Effector memory CD4-positive, alpha-beta T cell (primary cell): Measurements from ENCODE around the gene GZF1.

Source experiments
- DNase-seq, 3 donors: peaks; one replicate each; pipeline ENCODE4 v3.0.0-alpha.2; 2020
- H3K27ac ChIP-seq: 2 replicates; pipeline ENCODE4 v1.7.0; 2013; ENCODE audit warnings: mild to moderate bottlenecking, low read length, moderate library complexity; ENCODE audit not compliant: insufficient read depth, poor library complexity, severe bottlenecking
- H3K27me3 ChIP-seq: replicated peaks from 2 replicates; pipeline ENCODE4 v1.7.0; 2013; ENCODE audit warnings: mild to moderate bottlenecking, low read length; ENCODE audit not compliant: insufficient read depth, control insufficient read depth, poor library complexity, severe bottlenecking
- H3K36me3 ChIP-seq: 2 replicates; pipeline ENCODE4 v1.7.0; 2013; ENCODE audit warnings: mild to moderate bottlenecking, low read length, moderate library complexity; ENCODE audit not compliant: control insufficient read depth, insufficient read depth
- H3K4me1 ChIP-seq: 2 replicates; pipeline ENCODE4 v1.7.0; 2013; ENCODE audit warnings: low read length, mild to moderate bottlenecking; ENCODE audit not compliant: control insufficient read depth, insufficient read depth, poor library complexity, severe bottlenecking
- H3K4me3 ChIP-seq: 2 replicates; pipeline ENCODE4 v1.7.0; 2013; ENCODE audit warnings: low read length, low read depth, mild to moderate bottlenecking; ENCODE audit not compliant: insufficient read depth, poor library complexity, severe bottlenecking
- H3K9me3 ChIP-seq: 2 replicates; pipeline ENCODE4 v1.7.0; 2013; ENCODE audit warnings: mild to moderate bottlenecking, low read length, moderate library complexity; ENCODE audit not compliant: control insufficient read depth

GZF1 gene

GRCh38 chr20:23357767-23358562, 4.0 kb upstream of the GZF1 start:
- Histone ChIP-seq H3K4me3 (peak overlapping the region; percentile 50), H3K27ac (peak overlapping the region; percentile 85), H3K4me1 (peaks cover 10% of the 10 kb centered on the region), H3K36me3 (peaks cover 17% of the 10 kb centered on the region), H3K9me3 (no peaks in the 10 kb centered on the region), H3K27me3 (no peaks in the 10 kb centered on the region)
- DNase-seq = peak; percentile 99 to 100 (median 100)

GRCh38 chr20:23358563-23358906, 3.4 kb upstream of the GZF1 start:
- Histone ChIP-seq H3K4me3 (peak overlapping the region; percentile 50), H3K36me3 (peaks cover 17% of the 10 kb centered on the region), H3K9me3 (no peaks in the 10 kb centered on the region), H3K27ac (peak overlapping the region; percentile 55), H3K27me3 (no peaks in the 10 kb centered on the region), H3K4me1 (peaks cover 13% of the 10 kb centered on the region)
- no peak for DNase-seq

DNA sequence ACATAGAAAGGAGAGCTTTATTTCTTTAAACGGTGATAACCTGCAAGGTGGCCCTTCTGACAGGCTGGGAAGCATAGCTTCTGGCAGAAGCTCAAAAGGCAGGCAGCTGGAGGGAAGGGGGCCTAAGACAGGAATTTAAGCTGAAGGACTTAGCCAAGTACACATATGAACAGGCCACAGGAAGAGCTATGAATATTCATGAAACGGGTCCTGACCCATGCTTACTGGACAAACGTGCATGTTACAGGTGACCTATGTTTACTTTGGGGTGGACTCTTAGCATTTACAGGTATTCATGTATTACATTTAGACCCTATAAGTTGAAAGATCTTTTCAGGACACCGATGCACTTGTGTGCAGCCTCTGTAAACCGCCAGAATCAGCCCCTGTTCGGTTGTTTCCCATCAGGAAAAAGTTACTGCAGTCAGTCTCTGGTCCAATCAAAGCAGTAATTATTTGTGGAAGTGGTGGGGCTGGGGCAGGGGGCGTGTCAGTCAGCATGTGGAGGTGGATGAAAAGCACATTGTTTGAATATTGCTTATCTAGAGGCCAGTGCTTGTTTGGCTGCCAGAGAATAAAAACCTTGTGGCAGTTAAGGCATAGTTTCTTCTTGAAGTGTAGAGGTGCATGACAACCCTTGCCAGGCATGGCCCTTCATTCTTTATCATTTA, 2.9 kb upstream of the GZF1 start:
- no peak for DNase-seq
- Histone ChIP-seq H3K27me3 (no peaks in the 10 kb centered on the region), H3K27ac (peak overlapping the region; percentile 55), H3K4me1 (peaks cover 13% of the 10 kb centered on the region), H3K36me3 (peaks cover 14% of the 10 kb centered on the region), H3K9me3 (no peaks in the 10 kb centered on the region), H3K4me3 (no peak overlapping the region)

- Histone ChIP-seq H3K4me3 (no peak overlapping the region), H3K36me3 (no peaks in the 10 kb centered on the region), H3K27me3 (no peaks in the 10 kb centered on the region), H3K4me1 (peaks cover 16% of the 10 kb centered on the region), H3K9me3 (no peaks in the 10 kb centered on the region), H3K27ac (peak overlapping the region; percentile 88)
- no peak for DNase-seq
These were observed 1.5 kb upstream of the GZF1 start for GRCh38 chr20:23360531-23360930.

- Histone ChIP-seq H3K27me3 (no peaks in the 10 kb centered on the region), H3K4me1 (peaks cover 21% of the 10 kb centered on the region), H3K4me3 (peak overlapping the region; percentile 87), H3K36me3 (no peaks in the 10 kb centered on the region), H3K9me3 (no peaks in the 10 kb centered on the region), H3K27ac (peak overlapping the region; percentile 88)
- no peak for DNase-seq
These were observed 885 bp upstream of the GZF1 start for GRCh38 chr20:23361119-23361475.

DNA sequence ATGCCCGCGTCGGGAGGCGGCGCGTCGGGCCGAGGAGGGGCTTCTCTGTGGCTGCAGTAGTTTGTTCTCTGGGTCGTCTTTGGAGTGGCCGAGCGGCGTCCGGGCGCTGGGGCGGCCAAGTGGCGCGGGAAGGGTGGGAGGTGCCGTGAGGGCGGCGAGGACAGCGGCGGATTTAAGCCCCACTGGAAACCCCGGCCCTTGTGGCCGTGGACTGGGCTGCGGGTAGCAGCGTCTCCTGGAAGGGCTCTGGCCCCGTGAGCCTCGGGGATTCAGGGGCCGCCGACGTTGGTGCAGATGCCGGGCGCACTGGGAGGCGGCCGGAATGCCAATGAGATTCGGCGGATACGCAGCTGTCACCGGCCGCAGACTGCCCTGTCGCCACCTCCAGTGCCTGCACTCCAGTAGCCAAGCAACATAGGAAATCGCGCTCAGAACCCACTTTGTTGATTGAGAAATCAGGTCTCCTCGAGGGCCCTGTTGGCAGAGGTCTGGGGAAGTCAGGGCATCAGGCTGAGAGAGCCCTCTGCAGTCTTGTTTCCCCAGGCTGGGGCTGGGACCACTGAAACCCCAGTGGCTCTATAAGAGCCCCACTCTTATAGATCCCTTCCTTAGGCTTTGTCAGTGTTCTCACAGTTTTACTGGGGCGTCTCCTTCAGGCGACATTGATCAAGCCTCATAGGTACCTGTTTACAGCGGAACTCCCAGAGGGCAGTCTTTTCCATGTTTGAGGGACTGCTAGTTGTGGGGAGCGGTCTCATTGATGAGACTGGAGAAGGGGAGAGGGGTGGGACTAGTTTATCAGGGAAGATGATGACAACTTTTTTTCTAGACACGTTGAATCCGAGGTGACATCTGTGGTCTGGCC, 642 bp downstream of the GZF1 start:
- no peaks in the 10 kb centered on the region for H3K27me3 ChIP-seq
- H3K4me3 ChIP-seq = peak overlapping the region; percentile 87
- H3K27ac ChIP-seq = peak overlapping the region; percentile 88
- H3K36me3 ChIP-seq = no peaks in the 10 kb centered on the region
- peaks cover 21% of the 10 kb centered on the region for H3K4me1 ChIP-seq
- H3K9me3 ChIP-seq = no peaks in the 10 kb centered on the region
- peak in 1 of 3 donors; percentile 9 for DNase-seq

DNA sequence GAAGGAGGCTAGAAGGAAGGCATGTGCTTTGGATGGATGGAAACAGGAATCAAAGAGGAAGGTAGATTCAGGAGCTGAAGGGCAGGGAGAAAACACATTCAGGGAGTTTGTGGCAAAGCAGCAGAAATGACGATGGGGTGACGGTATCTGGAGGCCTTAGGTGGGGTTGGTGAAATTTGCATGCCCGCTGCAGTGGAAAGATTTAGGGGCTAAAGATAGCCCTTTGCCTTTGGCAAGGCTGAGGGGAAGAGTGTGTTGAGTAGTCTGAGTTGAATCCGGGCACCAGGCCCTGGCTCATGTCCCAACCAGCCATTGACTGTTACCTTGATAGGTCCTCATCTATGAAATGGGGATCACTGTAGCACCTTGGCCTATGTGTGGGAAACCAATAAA, 1.3 kb downstream of the GZF1 start:
- H3K4me3 ChIP-seq = peak overlapping the region; percentile 87
- no peak overlapping the region for H3K27ac ChIP-seq
- DNase-seq = no peak

GRCh38 chr20:23365390-23366165, 3.6 kb downstream of the GZF1 start:
- Histone ChIP-seq H3K27me3 (no peaks in the 10 kb centered on the region), H3K4me1 (peaks cover 21% of the 10 kb centered on the region), H3K27ac (no peak overlapping the region), H3K9me3 (no peaks in the 10 kb centered on the region), H3K36me3 (peaks cover 19% of the 10 kb centered on the region), H3K4me3 (no peak overlapping the region)
- no peak for DNase-seq

More for the DNA sequence above, 1.3 kb downstream of the GZF1 start:
- Histone ChIP-seq H3K9me3 (no peaks in the 10 kb centered on the region), H3K36me3 (no peaks in the 10 kb centered on the region), H3K4me1 (peaks cover 21% of the 10 kb centered on the region), H3K27me3 (no peaks in the 10 kb centered on the region)

DNA sequence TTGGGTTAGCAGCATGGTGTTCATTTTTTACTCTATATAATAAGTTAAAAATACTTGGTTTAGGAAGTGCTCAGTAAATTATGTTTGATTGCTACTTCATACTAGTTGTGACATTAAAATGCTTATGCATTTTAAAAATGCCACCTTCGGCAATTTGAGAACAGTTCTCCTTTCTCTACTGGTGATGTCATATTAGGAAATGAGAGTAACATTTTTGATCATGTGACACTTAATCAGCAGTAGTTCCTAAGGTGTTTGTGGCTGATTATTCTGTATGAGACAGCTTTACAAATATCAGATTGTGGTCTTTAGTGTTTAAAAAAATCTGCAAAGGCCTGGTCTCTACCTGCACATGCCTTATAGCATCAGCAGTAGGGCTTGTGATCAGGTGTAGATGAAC, 4.4 kb downstream of the GZF1 start:
- Histone ChIP-seq H3K4me3 (no peak overlapping the region), H3K27me3 (no peaks in the 10 kb centered on the region), H3K4me1 (peaks cover 16% of the 10 kb centered on the region), H3K9me3 (no peaks in the 10 kb centered on the region), H3K27ac (peak overlapping the region; percentile 26), H3K36me3 (peaks cover 27% of the 10 kb centered on the region)
- no peak for DNase-seq
